ENCODE data around the gene SRR.
"Not testable (repeated sequence)": the region's sequence is repeated elsewhere in the genome, so short reads cannot be mapped to it uniquely, and the experiment has no call there.

The SRR gene, protein sequence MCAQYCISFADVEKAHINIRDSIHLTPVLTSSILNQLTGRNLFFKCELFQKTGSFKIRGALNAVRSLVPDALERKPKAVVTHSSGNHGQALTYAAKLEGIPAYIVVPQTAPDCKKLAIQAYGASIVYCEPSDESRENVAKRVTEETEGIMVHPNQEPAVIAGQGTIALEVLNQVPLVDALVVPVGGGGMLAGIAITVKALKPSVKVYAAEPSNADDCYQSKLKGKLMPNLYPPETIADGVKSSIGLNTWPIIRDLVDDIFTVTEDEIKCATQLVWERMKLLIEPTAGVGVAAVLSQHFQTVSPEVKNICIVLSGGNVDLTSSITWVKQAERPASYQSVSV

DNA sequence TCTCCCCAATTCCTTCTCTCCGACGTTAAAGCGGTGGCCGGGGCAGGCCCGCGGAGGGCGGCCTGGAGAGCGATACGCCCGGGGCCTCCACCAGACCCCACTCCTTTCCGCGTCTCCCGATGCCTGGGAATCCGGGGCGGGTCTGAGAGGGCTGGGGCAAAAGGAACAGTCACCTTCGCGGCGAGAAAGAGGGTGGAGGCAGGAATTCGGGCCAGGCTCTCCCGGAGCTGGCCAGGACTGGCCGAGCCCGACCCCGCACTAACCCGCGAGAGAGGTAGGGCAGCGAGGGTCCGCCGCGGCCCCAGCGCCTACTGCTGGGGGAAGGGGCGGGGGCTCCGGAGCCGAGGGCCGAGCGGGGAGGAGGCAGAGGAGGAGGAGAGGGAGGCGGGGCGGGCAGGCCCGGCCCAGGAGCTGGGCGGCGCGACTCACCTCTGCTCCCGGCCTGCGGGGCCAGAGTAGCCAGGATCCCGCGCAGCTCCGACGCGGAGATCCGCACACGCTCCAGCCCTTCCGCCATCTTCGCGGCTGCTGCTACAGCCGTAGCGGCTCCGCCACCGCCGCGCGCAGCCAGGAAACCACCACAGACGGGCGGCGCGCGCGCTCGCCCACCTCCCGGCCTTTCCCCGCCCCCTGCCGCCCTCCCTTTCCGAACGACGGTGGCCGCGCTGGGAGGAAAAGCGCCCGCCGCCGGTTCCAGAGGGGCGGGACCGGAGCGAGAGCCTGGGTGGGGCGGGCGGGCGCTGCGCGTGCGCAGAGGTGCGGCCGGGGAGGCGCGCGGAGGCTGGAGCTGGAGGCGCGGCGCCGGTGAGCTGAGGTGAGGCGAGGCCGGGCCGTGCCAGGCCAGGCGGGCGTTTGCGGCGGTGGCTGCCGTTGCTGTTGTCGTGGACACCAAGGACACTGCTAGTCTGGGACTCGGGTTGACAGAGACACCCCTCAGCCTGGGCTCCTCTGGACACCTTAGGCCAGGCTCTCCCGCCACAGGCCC is at the start of gene SRR, which contains the start of gene SMG6:
TSS of gene SRR (plus strand) at position 747 of the 985 bp plus-strand sequence. CDS start 11,611 bp downstream, outside the sequence.
TSS of gene SMG6 (minus strand) at position 582 of the 985 bp plus-strand sequence. CDS start at position 517, 65 bp downstream.
- no peak for DNase-seq

DNA sequence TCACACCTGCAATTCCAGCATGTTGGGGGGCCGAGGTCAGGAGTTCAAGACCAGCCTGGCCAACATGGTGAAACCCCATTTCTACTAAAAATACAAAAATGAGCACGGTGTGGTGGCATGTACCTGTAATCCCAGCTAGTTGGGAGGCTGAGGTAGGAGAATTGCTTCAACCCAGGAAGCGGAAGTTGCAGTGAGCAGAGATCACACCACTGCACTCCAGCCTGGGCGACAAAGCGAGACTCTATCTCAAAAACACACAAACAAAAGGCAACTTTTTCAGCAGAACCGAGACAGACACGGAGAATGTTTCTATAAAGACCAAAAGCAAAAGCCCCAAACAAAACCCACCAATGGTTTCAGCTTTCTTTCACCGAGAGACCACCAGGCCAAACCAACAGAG is 44.9 kb upstream of the SRR start:
- not testable (repeated sequence) for DNase-seq

DNA sequence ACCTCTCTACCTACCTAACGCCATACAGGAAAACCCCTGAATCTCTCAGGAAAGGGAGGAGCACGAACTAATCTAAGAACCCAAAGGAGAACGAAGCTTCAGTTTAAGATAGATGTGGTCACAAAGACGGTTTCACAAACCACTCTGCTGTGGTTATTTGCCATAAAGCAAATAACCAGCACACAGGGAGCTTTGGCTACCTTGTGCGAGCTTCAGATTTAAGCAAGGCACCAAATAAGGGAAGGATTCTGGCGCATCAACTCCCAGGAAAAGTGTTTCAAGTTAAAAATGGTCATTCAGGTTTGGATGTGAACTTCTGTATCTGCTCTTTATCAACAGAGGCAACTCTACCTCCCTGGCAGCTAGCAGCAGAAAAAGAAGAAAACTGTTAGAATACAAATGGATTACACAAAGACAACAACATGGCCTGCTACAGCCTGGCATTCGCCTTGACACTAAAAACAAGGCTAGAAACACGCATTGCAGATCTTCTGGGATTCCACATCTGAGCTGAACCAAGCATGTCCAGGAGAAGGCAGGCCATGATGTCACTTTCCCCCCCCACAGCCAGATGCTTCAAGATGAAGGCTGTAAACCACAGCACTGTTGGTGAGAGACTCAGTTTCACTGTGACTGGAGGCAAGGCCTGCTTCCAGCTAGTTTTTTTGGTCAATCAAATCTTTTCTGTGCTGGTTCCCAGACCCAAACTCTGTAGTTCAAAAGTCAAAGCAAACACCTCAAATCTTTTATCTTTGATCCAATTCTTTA is 43.8 kb upstream of the SRR start:
- DNase-seq = no peak

DNA sequence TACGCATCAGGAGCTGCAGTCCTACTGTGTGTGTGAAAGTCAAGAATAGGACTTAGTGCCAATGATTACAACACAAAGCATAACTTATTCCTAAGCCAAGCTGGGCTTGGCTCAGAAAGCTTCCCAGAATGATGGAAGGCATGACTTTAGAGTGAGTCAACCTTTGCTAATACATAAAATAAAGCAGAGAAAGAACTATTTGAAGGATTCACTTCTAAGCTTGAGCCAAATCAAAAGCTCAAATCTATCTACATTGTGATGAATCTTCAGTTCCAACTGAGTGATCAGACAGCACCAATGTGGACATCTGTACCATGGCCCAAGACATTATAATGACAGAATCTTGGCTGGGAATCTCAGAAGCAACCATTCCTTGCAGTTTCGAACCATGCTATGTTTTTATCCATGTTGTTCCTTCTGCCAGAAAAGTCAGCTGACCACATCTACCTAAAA is 41.6 kb upstream of the SRR start:
- DNase-seq = no peak

DNA sequence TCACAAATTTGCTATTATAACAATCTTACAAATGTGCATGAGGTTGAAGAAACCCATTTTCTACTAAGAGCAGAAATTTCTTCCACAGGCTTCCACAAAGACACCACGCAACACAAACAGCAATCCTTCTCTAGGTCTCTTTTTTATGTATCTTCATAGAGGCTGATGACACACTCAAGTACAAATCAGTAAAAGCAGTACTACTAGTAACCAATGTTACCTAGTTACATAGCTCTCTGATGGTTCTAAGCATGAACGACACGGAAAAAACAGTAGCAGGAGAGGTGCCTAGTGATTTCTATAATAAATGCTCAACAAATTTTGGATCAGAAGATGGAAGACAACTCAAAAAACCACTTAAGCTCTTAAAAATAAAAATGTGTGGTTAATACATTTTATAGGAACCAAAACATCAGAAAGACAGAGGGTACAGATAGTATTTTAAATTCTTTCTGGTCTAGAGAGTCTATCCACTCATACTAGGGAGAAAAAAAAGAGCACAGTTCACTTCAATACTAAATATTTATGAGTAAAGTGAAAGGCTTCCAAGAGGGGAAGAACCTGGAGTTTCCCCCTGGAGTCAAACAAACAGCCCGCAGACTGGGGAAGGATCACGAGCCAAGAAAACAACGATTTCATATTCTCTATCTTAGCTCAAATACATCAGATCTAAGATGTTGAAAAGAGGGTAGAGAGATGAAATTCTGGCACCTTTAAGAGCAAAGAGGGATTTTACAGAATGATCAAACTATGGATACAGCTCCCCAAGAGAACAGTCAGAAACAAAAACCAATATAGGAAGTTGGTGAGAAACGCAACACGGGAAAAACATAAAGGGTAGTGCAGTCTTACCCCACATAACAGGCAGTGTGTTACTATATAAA is 40.3 kb upstream of the SRR start:
- DNase-seq = no peak

DNA sequence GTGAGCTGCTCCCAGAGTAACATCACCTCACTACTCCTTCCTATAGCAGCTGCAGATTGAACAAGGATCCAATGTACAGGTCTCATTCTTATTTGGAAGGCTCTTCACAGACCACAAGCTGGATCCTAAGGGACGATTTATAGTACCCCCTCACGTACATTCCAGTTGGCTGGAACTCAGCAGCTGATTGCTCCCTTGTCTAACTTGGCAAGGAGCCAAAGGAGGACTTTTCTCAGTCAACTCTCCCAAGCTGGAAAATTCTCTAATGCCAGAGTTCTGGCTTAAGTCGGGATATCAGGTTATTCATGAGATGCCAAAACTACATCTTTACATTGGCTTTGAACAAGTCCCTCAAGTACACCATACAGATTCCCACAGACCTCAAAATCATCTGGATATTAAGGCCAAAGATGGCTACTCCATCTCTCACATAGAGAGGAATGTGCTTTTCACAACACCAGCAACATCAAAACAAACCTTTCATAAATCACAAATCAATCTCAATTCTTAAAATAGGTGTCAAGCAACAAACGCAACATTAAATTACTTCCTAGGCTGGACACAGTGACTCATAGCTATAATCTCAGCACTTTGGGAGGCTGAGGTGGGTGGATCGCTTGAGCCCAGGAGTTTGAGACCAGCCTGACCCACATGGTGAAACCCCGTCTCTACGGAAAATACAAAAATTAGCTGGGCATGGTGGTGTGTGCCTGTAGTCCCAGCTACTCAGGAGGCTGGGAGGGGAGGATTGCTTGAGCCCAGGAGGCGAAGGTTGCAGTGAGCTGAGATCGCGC is 39.5 kb upstream of the SRR start:
- DNase-seq = no peak

DNA sequence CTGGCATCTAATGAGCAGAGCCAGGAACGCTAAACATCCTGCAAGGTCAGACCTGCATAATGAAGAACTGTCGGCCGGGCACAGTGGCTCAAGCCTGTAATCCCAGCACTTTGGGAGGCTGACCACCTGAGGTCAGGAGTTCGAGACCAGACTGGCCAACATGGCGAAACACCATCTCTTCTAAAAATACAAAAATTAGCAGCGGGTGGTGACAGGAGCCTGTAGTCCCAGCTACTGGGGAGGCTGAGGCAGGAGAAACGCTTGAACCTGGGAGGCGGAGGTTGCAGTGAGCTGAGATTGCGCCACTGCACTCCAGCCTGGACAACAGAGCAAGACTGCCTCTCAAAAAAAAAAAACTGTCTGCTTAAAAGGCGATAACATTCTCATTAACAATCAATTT is 38.6 kb upstream of the SRR start:
- DNase-seq = not testable (repeated sequence)

DNA sequence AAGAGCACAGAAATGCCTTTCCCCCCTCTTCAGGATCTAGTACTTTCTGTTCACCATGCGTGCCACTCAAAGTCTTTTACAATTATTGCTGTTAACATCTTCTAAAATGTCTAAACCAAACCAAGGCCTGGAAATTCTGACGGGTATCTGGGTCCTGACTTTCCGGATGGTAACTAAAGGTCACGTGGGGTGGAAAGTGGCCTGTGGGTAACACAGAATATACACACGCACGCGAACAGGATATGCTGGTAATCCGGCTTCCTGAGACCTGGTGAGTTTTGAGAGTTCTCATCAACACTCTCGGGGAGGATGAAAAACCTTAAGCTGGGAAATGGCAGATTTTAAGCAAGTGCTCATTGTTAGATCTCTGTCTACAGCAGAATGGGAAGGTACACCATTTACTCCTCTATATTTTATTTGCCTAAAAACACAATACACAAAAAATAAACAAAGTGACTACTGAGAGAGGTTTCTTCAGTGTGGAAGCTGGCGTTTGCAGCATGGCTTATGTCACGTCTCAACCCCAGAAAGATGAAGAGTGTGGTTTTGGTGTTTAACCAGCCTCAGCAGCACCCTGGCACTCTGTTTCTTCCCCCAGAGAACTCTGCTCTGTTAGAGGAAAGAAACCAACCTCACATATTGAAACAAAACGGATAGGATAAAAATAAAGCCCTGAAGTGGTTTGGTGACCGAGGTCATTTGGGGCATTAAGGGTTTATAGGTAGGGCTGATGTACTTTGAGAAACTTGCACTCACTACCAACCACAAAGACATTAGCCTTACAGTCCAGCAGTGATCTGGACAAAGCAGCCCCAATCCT is 37.5 kb upstream of the SRR start:
- DNase-seq = no peak

DNA sequence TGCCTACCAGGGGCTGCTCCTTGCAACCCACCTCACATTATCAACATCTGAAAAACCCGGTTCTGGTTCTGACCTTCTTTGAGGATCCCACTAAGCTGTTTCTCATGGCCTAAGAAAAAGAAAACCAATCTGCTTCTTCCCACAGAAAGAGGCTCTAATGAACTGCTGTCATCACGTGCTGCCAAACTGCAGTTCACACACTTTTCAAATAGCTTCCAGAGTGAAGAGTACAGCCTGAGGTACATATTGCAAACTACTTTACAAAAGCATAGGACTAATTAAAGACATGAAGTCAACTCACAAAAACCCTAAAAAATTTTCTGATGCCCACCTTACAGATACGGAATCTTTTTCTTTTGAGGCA is 36.9 kb upstream of the SRR start:
- DNase-seq = no peak

DNA sequence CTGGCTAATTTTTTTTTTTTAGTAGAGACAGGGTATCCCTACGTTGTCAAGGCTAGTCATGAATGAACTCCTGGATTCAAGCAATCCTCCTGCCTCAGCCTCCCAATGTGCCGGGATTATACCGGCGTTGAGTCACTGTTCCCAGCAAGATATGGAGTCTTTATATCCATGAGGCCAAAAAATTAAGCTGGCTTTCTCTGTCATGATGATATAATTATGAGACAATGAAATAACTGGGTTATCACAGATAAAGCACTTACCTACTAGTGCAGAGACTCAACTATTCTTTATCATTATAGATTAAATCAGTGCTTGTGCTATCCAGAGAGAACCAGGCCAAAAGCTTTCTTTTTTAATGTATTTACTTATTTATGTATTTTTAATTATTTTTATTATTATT is 36.4 kb upstream of the SRR start:
- no peak for DNase-seq

DNA sequence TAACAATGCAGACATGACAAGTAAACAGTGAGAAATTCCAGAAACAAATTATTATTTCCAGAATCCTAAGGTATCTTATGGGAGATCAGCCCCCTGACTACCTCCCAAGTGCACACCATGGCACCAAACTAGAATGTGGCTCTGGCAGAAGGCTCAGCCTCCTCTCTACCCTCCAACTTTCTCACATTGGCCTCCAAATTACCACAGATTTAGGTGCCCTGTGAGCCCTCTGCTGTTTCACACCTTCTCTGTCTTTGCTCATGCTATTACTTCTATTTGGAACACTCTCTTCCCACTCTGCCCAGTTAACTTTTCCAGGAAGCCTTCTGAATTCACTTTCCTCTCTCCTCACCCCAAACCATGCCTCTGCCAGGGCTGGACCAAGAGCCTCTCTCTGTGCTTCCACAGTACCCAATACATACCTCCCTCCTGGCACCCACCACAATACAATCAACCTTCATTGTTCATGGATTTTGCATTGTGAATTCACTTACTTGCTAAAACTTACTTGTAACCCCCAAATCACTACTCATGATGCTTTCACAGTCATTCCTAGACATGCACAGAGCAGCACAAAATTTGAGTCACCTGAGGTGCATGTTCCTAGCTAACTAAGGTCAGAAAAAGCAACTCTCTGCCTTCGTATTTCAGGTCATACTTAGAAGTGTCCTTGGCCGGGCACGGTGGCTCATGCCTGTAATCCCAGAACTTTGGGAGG is 31.6 kb upstream of the SRR start:
- no peak for DNase-seq

DNA sequence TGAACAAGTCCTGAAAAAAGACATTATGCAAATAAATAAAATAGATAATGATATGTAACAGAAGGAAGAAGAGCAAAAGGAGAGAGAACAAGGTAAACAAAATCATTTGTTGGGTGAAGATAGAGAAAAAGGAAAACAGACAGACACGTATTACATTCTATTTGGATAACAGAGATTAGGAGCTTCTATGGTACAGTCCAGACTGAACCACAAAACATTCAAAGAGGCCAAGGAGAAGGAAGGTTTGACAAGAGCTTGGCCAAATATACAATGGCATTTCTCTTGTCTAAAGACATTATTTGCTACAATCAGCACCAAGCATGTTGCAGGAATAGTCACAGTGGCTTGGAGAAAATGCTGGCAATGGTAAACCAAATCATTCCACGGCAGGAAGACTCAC is 29.3 kb upstream of the SRR start:
- no peak for DNase-seq

DNA sequence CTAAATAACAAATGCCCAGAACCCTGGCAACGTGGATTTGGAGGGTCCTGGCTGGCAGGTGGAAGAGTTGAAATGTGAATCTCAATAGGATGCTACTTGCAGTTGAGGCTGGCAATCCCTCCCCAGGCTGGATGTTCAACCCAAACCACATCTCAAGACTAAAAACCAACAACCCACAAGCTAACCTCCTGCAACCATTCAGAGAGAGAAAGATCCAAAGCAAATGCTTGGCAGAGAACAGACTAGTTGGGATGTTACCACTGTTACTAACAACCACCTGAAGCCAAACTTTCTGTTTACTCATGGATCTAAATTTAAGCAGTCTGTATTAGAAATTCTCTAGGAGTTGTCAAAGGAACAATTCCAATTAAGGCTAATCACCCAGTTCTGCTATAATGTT is 28.0 kb upstream of the SRR start:
- DNase-seq = no peak

DNA sequence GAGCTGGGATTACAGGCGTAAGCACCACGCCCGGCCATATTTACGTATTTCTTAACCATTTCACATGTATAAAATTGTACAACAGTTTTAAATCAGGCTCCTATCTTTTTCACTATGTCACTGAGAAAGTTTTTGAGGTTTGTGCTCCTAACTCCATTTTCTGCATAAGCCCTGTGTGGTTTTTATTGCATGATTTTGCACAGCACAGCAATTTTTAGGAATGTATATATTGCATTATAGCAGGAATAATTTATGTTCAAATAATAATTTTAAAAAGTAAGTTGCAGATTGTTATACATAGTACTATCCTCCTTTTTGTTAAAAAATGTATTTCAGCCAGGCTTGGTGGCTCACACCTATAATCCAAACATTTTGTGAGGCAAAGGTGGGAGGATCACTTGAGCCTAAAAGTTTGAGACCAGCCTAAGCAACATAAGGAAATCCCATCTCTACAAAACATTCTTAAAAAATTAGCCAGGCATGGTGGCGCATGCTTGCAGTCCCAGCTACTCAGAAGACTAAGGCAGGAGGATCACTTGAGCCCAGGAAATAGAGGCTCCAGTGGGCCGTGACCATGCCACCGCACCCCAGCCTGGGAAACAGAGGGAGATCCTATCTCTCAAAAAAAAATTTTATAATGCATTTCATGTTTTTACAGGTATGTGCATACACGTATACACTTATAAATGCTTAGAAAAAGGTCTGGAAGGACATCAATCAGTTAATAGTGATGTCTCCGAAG is 26.1 kb upstream of the SRR start:
- no peak for DNase-seq

DNA sequence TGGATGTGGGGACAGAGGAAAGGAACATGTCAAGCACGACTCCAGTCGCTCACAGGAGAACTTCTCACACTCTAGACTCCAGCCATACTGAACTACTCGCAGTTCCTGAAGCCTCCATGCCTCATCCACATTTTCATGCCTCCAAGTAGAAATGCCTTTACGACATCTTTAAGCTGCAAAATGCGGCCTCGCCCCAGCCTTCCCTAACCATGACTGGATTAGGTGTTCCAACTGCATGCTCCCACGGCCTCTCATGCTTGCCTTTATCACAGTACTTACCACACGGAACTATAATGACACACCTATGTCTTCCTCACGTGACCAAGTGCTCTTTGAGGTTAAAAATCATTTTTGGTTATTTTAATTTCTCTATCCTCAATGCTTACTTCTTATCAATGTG is 24.0 kb upstream of the SRR start:
- no peak for DNase-seq

DNA sequence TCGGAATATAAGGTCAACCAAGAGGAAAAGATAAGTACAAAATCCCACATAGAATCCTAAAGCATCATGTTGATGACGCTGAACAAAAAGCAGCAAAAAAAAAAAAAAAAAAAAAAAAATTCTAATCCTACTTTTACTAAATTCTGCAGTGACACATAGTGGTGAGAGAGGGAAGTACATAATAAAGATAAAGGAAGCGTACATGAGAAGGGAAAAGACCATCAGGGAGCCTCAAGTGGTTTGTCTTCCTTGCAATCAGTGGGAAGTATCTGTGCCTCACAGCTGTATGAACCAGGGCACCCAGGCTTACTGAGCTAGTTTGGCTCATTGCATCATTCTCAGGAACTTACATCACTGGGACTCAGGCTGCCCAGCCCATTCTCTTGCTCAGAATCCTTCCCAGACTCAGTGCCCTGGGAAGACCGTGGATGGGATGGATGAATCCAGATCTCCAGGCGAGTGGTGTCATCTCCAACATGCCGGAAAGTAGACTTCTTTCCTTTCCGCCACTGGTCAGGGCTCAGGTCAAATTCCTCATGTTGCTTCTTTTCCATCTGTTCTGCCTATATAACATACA is 21.4 kb upstream of the SRR start:
- no peak for DNase-seq

DNA sequence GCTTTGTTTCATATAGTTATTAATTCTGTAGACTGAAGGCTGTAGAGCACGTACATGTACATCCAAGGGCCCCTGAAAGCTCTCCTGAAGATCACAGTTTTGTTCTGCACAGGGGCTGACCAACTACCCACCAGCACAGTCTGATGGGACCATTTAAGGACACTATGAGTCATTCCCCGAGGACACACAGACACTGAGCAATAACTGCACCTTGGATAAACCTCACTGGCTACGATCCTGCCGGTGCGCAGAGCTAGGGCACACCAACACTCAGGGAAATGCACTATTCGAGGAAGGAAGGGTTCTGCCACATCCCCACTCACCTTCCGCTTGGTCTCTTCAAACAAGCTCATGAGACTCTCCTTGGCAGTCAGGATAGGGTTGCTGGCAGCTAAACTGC is 20.4 kb upstream of the SRR start:
- DNase-seq = no peak

DNA sequence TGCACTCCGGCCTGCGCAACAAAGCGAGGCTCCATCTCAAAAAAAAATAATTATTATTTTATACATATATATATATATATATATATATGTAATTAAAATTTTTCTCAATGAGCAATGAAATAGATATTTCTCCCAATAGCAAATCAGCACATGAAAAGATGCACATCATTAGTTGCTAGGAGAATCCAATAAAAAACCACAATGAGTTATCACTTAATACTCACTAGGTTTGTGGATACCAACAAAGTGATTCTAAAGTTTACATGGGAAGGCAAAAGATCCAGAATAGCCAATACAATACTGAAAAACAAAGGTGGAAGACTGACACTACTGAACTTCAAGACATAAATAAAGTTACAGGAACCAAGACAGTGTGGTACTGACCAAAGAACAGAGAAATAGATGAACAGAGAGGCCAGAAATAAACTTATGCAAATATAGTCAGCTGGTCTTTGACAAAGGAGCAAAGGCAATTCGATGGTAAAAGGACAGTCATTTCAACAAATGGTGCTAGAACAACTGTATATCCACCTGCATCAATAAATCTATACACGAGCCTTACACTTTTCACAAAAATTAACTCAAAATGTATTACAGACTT is 13.8 kb upstream of the SRR start:
- no peak for DNase-seq

All from NCI-H1436 treated with DMSO at 0.1 percent for 48 hours (cell line).